Urothelium cell line (cell line): ENCODE data around the gene SASS6.
A peak's percentile ranks its signal among the peaks of the same experiment; 100 is the strongest.
"Not testable (repeated sequence)": the region's sequence is repeated elsewhere in the genome, so short reads cannot be mapped to it uniquely, and the experiment has no call there.

Experiments used
- DNase-seq: peaks from one replicate; pipeline ENCODE4 v3.0.0; 2011; ENCODE audit warnings: low spot score, mixed read lengths
- FAIRE-seq: peaks from 2 replicates; lab custom pipeline; 2011; peaks lifted over from hg19 to GRCh38; lab: Jason Lieb, UNC

Gene SASS6

DNA sequence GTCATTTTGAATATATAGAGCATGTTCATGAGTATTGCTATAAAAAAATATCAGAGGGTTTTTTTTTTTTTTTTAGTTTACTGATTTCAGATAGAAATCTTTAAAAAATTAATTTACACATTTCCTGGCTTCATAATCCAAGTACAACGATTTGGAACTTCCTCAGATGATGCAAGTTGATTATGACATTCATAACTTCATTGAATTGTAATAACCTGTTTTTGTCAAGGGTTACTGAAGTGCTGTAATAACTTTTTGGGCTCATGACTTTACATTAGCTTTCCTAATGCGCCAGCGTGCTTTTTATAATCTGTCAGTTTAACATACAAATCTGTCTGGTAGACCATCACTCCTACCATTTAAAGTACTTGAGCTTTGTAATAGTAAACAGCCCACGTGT is 81.3 kb downstream of the SASS6 start:
- FAIRE-seq (no peak), DNase-seq (no peak)

DNA sequence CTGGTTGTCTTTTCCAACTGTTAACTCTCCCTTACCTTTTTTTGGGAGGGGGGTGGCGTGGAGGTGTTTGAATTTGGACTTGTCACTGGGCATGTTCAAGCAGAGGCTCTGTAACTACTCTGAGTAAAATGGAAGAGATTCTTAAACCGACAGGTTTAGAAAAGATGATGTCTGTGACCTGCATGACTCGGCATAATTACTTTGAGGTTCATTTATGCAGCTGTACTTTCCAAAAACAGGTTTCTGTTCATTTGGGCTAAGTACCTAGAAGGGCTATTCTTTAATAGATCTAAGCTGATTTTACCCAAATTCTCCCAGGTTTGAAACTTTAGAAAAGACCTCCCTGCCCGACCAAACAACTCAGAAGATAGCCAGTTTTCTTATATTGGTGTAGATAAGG is 82.6 kb downstream of the SASS6 start:
- FAIRE-seq, result no peak
- no peak for DNase-seq

DNA sequence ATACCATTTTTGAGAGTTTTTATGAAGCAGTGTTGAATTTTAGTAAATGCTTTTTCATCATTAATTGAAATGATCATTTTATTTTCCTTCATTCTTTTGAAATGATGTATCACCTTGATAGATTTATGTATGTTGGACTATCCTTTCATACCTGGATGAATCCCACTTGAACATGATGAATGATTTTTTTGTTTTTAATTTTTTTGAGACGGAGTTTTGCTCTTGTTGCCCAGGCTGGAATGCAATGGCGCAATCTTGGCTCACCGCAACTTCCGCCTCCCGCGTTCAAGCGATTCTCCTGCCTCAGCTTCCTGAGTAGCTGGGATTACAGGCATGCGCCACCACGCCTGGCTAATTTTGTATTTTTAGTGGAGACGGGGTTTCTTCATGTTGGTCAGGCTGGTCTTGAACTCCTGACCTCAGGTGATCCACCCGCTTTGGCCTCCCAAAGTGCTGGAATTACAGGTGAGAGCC is 85.5 kb downstream of the SASS6 start:
- not testable (repeated sequence) for DNase-seq, FAIRE-seq

DNA sequence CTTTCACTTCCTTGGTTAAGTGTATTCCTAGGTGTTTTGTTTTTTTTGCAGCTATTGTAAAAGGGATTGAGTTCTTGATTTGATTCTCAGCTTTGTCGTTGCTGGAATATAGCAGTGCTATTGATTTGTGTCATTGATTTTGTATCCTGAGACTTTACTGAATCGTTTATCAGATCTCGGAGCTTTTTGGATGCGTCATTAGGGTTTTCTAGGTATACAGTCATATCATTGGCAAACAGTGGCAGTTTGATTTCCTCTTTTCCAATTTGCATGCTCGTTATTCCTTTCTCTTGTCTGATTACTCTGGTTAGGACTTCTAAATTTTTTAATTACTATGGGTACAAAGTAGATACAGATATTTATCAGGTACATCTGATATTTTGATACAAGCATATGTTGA is 87.5 kb downstream of the SASS6 start:
- no peak for DNase-seq

DNA sequence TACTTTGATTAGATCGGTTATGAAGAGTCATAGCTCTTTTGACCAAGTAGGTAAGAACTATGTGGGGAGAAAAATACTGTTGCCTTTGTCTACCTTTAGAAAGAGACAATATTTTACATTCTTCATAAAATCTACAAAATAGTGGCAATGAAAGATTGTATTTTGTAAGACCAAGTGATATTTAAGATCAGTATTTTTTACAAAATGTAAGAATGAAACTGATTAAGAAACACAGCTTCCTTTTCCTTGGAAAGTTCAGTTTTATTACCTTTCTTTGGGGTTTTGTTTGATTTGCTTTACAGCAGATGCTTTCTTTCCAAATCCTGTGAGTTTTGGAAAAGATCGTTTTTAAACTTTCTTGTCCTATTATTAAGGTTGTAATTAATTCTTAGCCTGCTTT is 93.1 kb downstream of the SASS6 start:
- FAIRE-seq (no peak), DNase-seq (no peak)

More for the DNA sequence above, 87.5 kb downstream of the SASS6 start:
- FAIRE-seq, result no peak

DNA sequence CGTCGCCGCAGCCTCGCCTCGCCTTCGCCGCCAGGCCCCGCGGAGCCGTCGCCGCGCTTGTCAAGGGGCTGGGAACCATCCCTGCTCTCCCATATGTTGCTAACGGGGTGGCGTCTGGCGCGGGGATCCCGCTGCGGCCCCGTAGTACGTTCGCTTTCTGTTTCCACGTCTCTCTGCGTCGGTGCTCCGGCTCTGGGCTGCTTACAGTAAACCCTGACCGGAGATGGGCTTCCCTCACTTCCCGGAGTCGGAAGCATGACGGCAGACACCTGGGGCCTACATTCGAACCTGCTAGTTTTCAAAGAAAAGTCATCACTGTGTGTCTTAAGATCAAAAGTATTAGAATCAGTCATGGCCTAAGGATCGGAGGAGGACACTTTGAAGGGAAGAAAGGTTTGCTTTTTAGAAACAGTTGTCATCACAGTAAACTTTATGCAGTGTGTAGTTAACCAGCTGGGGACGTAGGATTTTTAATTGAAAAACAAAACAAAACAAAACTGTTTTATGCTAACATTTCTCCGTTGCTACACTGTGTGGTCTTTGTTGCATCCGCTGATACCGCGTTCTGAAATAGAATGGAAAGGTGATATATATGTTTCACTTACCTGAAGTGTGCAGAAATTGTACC is 94.0 kb downstream of the SASS6 start:
- no peak for DNase-seq
- FAIRE-seq, result no peak

DNA sequence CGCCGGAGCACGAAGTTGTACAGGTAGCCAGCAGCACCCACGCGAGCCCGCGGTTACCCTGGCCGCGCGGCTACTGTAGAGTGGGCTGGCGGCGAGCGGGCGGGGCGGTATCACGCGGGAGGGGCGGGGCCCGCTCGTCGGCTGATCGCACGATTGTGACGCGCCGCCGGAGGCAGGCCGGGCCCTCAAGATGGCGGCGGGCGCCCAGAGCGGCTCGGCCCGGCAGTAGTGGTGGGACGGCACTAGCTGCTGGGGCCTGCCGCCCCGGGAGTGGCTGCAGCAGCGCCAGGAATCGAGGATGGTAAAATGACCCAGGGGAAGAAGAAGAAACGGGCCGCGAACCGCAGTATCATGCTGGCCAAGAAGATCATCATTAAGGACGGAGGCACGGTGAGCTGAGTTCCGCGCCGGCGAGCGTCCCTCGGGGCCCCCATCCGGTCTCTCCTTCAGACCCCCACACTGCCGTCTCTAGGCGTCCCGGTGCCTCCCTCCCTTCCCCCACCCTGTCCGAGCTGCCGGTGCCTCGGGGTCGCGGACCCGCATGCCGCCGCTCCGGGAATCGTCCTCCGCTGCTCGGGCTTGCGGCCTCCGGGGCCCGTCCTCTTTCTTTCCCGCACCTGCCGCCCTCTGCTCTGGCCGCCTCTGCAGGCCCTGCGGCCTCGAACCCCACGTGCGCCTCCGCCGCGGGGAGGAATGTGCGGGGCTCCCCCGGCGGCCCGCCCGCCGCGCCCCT is 94.6 kb downstream of the SASS6 start:
- peak; percentile 93 for DNase-seq
- peak; percentile 86 for FAIRE-seq

DNA sequence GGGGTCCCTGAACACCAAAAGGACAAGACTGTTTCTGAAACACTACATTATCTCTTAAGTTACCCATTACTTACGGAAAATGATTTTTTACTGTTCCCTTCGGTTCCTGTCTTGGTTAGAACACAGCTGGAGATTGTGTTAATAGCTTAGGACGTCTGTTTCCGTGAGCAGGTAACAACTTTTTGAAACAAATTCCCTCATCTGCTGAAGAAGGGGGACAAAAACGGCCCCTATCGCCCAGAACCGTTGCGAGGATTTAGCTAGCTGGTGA is 95.1 kb downstream of the SASS6 start:
- no peak for FAIRE-seq

DNA sequence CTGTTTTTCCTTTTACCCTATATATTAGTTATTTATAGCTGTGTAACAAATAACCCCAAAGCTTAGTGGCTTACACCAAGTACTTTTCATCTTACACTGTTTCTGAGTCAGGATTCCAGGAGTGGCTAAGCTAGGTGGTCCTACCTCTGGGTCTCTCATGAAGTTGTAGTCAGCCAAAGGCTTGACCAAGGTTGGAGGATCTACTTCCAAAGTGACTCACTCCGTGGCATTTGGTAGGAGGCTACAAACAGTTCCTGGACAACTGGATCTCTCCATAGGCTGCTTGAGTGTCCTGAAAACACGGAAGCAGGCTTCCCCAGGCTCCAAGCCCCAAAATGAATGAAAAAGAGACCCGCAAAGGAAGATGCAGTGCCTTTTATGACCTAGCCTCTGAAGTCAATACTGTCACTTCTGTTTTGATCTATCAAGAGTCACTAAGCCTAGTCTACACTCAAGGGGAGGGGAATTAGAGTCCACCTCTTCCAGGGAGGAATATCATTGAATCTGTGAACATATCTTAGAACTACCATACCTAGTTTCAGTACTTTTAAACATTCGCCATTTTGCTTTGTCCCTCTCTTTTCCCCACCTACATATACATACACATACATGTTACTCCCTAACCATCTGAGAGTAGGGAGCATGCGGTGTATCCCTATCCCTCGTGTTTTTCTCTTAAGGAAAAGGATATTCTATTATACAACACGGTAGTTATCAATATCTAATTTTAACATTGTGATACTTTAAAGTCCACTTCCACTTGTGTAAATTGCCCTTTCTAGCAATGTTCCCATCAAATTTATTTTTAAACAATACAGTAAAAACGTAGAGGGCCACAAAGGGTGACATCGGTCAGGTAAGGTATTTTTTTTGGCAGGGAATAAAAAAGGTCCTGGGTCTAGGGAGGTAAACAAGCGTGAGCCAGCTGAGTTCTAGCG is 95.7 kb downstream of the SASS6 start:
- FAIRE-seq (no peak), DNase-seq (peak; percentile 20)

More for the DNA sequence above, 95.1 kb downstream of the SASS6 start:
- peak; percentile 6 for DNase-seq

DNA sequence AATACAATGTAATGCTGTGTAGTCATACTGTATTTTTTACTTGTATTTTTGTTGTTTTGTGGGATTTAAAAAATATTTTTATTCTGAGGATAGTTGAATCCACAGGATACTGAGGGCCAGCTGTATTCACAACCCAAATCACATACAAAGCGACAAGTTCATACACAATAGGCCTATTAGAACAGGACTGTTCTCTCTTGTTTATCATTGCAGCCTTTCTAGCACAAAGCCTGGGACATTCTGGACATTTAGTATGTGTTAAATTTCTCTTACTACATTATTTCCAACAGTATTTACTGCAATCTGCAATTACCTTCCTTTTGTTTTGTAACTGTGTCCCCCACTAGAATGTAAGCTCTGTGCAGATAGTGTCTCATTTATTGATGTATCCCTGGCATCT is 97.5 kb downstream of the SASS6 start:
- DNase-seq, result no peak
- no peak for FAIRE-seq

DNA sequence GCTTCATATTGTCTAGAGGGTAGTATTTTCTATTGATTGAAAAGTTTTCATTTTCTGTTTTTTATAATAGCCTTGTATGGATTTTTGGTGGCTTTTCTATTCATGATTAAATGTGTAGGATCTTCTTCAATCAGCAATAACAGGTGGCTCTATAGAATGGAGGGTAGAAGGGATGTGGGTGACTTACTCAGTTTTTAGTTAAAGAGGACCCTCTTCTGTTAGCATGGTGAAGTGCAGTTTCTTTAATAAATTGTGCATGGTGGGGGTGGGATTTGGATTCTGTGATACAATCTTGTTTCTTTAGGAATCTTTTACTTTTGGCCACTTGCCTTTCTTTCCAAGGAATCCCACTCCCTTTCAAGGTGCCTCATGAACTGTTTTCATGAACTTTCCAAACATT is 98.3 kb downstream of the SASS6 start:
- peak; percentile 9 for DNase-seq

More for the DNA sequence above, 98.3 kb downstream of the SASS6 start:
- no peak for FAIRE-seq
